Activated CD8-positive, alpha-beta memory T cell treated with anti-CD3 and anti-CD28 coated beads, Interleukin-2, amount 50 U/mL, for 24 hours (primary cell): ENCODE data around the gene PLD5.

Source experiments
- DNase-seq: peaks from one replicate; pipeline ENCODE4 v3.0.0-alpha.2; 2020; ENCODE audit errors: extremely low read depth

The PLD5 gene

GRCh38 chr1:242524571-242525359 is at the start of gene PLD5:
Gene PLD5, minus strand, starts transcription at chr1:242524697.
- DNase-seq, result no peak

- no peak for DNase-seq
Observed at GRCh38 chr1:242569867-242570266, 45.4 kb upstream of the PLD5 start.

DNA sequence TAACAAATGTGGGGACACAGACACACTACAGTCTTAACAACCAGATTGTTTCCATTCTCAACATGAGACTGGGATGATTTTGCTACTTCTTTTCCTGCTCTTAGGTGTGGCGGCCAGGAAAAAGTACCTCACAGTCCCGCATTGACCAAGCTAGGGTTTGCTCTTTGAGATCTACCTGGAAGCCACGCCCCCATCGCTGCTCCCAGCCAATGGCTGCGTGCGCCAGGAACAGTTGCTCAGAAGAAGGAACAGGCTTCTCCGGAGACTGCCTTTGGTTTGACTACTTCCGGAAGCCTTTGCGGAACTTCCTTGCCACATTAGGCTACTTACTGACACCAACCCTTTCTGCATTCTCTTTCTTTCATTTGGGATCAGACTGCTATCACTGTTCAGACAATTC is 44.2 kb upstream of the PLD5 start:
- no peak for DNase-seq

- no peak for DNase-seq
Observed at GRCh38 chr1:242567596-242567995, 43.1 kb upstream of the PLD5 start.

DNA sequence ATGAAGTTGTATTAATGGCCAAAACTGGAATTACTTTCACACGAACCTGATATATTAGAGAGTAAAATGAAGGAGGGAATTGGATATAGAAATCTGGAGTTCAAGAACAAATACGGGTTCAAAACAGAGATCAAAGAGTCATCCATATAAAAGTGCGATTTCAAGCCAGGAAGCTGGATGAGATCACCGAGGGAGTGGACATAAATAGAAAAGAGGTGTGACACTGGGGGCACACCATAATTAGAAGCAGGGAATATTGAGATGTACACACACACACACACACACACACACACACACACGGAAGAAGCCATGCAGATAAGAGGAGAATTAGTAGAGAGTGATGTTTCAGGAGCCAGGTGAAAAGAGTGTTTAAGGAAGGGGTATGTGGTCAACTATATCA is 32.3 kb upstream of the PLD5 start:
- no peak for DNase-seq

GRCh38 chr1:242556276-242556675 is 31.8 kb upstream of the PLD5 start:
- DNase-seq, result no peak

- no peak for DNase-seq
Observed at GRCh38 chr1:242554577-242554976, 30.1 kb upstream of the PLD5 start.

GRCh38 chr1:242546849-242547729 is 22.6 kb upstream of the PLD5 start:
- no peak for DNase-seq

DNA sequence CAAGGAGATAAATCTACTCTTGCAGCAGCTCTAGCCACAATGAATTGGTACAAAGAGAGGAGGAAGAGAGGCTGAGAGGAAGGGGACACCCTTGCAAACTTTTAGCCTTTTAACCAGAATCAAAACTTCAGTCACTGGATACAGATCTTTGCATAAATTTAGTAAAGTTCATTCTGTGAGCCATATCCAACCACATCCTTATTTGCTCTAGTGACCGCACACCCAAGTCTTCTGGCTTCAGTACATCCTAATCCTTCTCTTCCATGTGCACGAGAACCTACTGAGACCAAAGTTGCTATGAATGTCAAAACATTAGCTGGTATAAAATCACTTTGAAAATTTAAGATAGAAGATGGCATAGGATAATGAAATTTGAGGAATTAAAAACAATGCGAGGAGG is 21.9 kb upstream of the PLD5 start:
- DNase-seq, result no peak

- DNase-seq, result no peak
Observed at GRCh38 chr1:242544071-242544470, 19.6 kb upstream of the PLD5 start.

- DNase-seq, result no peak
Observed at GRCh38 chr1:242542271-242542670, 17.8 kb upstream of the PLD5 start.

DNA sequence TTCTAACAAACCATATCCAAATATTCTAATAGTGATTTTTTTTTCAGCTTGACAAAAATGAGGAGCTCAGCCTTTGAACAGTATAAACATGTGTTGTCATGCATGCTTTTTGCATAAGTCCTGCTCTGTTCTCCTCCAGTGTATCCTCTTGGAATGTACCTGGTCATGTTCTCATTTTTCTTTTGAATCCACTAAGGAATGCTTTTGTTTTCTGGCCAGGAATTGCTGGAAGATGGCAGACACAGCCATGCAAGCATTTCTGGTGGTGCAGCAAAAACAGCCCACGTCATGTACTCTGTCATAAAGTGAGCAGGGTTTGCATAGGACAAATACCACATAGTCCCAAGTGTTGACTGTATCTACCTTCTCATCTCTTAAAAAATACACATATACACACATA is 11.5 kb upstream of the PLD5 start:
- DNase-seq, result no peak

DNA sequence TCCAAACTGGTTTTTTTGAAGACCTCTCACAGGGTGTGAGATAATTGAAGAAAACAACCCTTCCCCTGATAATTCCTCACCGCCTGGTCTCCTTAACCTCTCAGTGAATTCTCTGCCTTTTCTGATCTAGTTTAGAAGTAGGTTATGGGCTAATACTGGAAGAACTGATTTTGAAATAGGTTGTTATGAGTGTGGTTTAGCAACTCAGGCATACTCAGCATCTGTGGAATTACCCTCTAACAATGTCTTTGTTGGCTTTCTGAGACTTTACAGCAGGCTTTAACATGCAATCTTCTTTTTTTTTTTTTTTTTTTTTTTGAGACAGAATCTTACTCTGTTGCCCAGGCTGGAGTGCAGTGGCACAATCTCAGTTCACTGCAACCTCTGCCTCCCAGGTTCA is 10.3 kb upstream of the PLD5 start:
- DNase-seq, result no peak

DNA sequence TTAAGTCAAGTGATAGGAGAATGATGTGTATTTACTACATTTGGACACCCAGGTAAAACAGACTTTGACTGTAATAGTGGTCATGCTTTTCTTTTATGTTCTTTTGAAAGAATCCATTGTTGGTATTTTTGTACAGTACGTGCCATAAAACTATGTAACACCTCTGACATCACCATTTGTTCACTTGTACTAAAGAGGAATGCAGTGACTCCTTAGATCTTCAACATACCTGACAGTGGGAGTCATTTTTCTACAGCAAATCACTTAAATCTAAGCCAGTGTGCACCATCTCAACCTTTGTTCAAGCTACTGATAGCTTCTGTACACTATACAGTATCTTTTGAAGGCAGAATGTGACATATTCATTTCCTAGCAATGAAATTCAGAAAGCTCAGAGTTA is 6.3 kb upstream of the PLD5 start:
- DNase-seq, result no peak

DNA sequence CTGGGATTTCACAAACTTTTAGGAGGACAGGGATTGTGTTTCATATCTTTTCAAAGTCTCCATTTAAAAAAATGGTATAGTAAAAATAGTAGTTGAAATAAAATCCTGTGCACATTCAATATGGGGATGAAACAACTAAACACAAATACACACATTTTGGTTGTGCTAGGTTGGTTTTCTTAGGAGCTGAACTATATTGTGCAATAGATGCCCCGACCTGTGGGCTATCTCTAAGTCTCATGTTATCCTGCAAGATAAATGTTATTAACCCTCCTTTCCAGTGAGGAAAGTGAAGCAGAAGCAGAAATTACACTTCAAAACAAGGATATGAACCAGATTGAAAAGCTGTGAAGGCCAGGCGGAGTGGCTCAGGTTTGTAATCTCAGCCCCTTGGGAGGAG is 1.3 kb upstream of the PLD5 start:
- DNase-seq, result no peak

DNA sequence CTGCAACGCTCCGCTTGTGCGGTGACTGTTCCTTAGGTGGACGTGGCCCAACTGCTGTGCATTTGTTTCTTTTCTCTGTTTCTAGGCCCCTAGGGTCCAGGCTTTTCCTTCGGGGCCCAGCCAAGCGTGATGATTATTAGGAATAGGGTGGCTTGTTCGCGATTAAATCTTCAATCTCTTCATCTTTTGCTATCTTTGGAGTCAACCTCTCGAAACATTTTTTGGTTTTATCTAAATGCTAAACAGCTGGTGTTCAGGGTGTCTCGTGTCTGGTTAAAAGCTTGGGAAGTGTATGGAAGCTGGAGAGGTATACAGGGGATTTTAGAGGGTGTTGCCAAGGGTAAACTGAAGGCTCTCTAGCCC is 844 bp upstream of the PLD5 start:
- DNase-seq, result no peak

DNA sequence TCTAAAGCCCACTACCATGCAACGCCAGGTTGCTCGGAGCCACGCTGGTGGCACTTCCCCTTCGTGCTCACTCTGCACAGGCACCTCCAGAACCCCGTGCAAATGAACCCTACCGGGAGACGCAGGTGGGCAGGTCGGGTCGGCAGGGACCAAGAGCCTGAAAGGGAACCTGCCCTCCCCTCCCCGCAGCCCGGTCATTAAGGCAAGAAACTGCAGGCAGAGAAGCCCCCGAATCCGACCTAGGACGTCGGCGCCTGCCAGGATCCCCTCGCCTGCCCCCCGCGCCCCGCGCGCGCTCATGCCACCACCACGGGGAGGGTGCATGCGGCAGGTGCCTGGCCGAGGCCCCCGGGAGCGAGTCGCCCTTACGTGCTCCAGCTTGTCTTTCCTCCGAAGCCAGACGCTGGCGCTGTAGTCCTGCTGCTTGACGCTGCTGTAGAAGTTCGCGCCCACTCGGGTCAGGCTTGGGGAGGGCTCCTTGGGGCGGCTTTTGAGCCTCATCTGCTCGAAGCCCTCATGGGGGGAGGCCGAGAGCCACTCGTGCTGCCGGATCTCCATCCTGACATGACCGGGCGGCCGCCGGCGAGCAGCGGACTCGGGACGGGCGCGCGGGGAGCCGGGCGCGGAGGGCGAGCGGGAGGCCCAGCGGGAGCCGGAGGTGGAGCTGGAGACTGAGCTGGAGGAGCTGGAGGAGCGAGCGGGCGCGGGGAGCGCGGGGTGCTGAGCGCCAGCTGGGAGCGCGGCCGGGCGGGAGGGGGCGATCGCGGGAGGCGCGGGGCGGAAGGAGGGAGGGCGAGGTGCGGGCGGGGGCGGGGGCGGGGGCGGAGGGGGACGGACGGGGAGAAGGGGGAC is 552 bp downstream of the PLD5 start:
- no peak for DNase-seq

- no peak for DNase-seq
Observed at GRCh38 chr1:242522996-242523718, 1.3 kb downstream of the PLD5 start.

DNA sequence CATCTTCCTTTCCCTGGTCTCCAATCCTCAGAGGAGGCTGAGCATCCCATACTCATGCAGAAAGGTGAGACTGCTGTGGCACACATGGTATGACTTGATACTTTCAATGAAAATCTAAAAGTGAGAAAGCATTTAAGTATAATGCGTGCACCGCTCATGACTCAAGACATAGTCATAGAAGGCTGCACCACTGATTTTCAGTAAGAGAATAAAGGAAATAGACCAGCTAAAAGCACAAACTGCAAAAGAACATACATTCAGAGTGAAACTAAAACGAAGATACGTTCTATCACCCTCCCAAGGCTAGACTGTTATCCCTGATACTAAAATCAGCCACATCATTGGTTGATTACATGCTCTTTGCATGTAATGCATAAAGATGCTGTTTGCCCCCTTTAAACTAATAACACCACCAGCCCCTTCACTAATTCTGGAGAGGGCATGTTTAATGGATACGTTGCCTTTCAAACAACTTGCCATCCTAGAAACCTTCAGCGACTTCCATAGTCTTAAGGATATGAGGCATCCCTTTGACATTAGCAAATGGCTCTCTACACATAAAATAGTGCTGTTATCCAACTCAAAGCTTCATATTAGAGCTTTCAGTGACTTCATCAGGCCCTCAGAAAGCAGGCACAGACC is 2.1 kb downstream of the PLD5 start:
- DNase-seq, result no peak

- DNase-seq, result no peak
Observed at GRCh38 chr1:242515555-242515954, 8.9 kb downstream of the PLD5 start.

DNA sequence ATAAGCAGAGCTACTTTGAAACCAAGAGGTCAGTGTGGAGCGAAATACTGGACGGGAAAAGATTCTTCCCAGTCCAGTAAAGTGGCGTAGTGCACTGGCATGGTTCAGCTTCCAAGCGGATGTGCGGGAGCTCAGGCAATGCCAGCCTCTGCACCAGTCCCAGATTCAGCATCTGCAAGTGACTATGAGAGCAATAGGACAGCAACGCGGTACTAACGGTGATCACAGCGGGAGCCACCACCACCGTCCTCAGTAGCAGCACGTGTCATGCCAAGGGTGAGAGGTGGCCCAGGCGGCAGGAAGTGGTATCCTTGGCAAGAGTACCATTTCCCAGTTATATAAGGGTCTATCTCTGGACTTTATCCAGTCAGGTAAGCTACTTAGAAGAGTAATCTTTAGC is 17.8 kb downstream of the PLD5 start:
- no peak for DNase-seq
